HepG2 (cell line): Measurements from ENCODE around the gene SELENOH. TPM values are rescaled to one million over a fixed set of nuclear protein-coding genes. Genes with fewer than 3 reads are reported as not detected.

Experiments used
- ATF7 ChIP-seq, 2 experiments: fragments of 450-650 bp in 1 of 2; sonication (generic) in 1 of 2; formaldehyde crosslinking in 1 of 2; IDR thresholded peaks; 2 replicates each; pipeline versions ENCODE4 v1.4.0 to v1.6.1; 2016 to 2020; ENCODE audit warnings: antibody characterized with exemption in 1 of 2, mild to moderate bottlenecking in 1 of 2, missing genetic modification reagents in 1 of 2
- ATM ChIP-seq: fragments of 450-650 bp; IDR thresholded peaks from 2 replicates; pipeline ENCODE4 v1.7.1; 2017; ENCODE audit warnings: mild to moderate bottlenecking, borderline replicate concordance
- CERS6 ChIP-seq: sonication (generic); formaldehyde crosslinking; IDR thresholded peaks from 2 replicates; pipeline ENCODE4 v1.5.0; 2020; ENCODE audit warnings: missing genetic modification reagents
- FOXM1 ChIP-seq: sonication (generic); formaldehyde crosslinking; IDR thresholded peaks from 2 replicates; pipeline ENCODE4 v1.5.0; 2020; ENCODE audit warnings: missing genetic modification reagents
- GFI1 ChIP-seq: sonication (generic); formaldehyde crosslinking; IDR thresholded peaks from 2 replicates; pipeline ENCODE4 v1.5.0; 2020; ENCODE audit warnings: missing genetic modification reagents, mild to moderate bottlenecking, borderline replicate concordance
- GTF3A ChIP-seq: sonication (generic); formaldehyde crosslinking; conservative IDR thresholded peaks from 2 replicates; pipeline ENCODE4 v1.4.0; 2020; ENCODE audit warnings: mild to moderate bottlenecking, missing genetic modification reagents
- HMGXB3 ChIP-seq: sonication (generic); formaldehyde crosslinking; IDR thresholded peaks from 2 replicates; pipeline ENCODE4 v1.4.0; 2020; ENCODE audit warnings: missing genetic modification reagents, borderline replicate concordance
- IRX3 ChIP-seq: sonication (generic); formaldehyde crosslinking; IDR thresholded peaks from 2 replicates; pipeline ENCODE4 v1.8.1; 2023; ENCODE audit warnings: mild to moderate bottlenecking, low read depth, missing genetic modification reagents, borderline replicate concordance
- JUNB ChIP-seq: sonication (generic); formaldehyde crosslinking; IDR thresholded peaks from 2 replicates; pipeline ENCODE4 v1.8.0; 2022; ENCODE audit warnings: missing genetic modification reagents, mild to moderate bottlenecking, borderline replicate concordance
- KAT2B ChIP-seq: fragments of 150-350 bp; IDR thresholded peaks from 2 replicates; pipeline ENCODE4 v1.6.1; 2014; ENCODE audit warnings: low read depth, low read length, borderline replicate concordance
- MAZ ChIP-seq, 2 experiments: sonication (generic) in 1 of 2; formaldehyde crosslinking in 1 of 2; IDR thresholded peaks; 2 replicates each; pipeline versions ENCODE4 v1.5.0 to v1.6.1; 2012 to 2020; ENCODE audit warnings: low read depth in 2 of 2, mild to moderate bottlenecking in 2 of 2, borderline replicate concordance in 1 of 2, improper control_type of control experiment in 1 of 2, low read length in 1 of 2, missing genetic modification reagents in 1 of 2, moderate library complexity in 1 of 2
- MXI1 ChIP-seq: IDR thresholded peaks from 3 replicates; pipeline ENCODE4 v1.6.1; 2012; ENCODE audit warnings: low read depth, low read length, inconsistent platforms, borderline replicate concordance
- SMAD3 ChIP-seq: sonication (generic); formaldehyde crosslinking; IDR thresholded peaks from 2 replicates; pipeline ENCODE4 v1.4.0; 2020; ENCODE audit warnings: missing genetic modification reagents
- SP1 ChIP-seq, 2 experiments: fragments of 450-650 bp in 1 of 2; sonication (generic) in 1 of 2; formaldehyde crosslinking in 1 of 2; IDR thresholded peaks; 2 replicates each; pipeline versions ENCODE4 v1.4.0 to v1.6.1; 2016 to 2020; ENCODE audit warnings: missing genetic modification reagents in 1 of 2
- TBX3 ChIP-seq: fragments of 450-650 bp; IDR thresholded peaks from 2 replicates; pipeline ENCODE4 v1.6.1; 2017; ENCODE audit warnings: antibody characterized with exemption, mild to moderate bottlenecking, inconsistent platforms, borderline replicate concordance
- XBP1 ChIP-seq: sonication (generic); formaldehyde crosslinking; IDR thresholded peaks from 2 replicates; pipeline ENCODE4 v1.5.0; 2020; ENCODE audit warnings: missing genetic modification reagents
- ZNF280D ChIP-seq: sonication (generic); formaldehyde crosslinking; IDR thresholded peaks from 2 replicates; pipeline ENCODE4 v1.5.1; 2020; ENCODE audit warnings: mild to moderate bottlenecking, missing genetic modification reagents
- ZNF333 ChIP-seq: sonication (generic); formaldehyde crosslinking; IDR thresholded peaks from 2 replicates; pipeline ENCODE4 v1.4.0; 2020; ENCODE audit warnings: mild to moderate bottlenecking, missing genetic modification reagents, borderline replicate concordance
- ZNF382 ChIP-seq: sonication (generic); formaldehyde crosslinking; IDR thresholded peaks from 2 replicates; pipeline ENCODE4 v1.5.0; 2020; ENCODE audit warnings: missing genetic modification reagents, mild to moderate bottlenecking, borderline replicate concordance
- ZNF83 ChIP-seq: sonication (generic); formaldehyde crosslinking; IDR thresholded peaks from 2 replicates; pipeline ENCODE4 v1.4.0; 2020; ENCODE audit warnings: missing genetic modification reagents, mild to moderate bottlenecking, borderline replicate concordance
- polyA plus RNA-seq, 8 experiments: library from polyadenylated mRNA; depleted of rRNA in 3 of 8; stranded (reverse) in 7 of 8; unstranded in 1 of 8; fragments of >200 nt; fragmentation: Illumina TruSeq in 4 of 8; extraction: Trizol in 4 of 8; gene quantifications; 2 replicates each; pipeline versions ENCODE4 v1.2.1 to v1.2.3, GENCODE V29; 2011 to 2016; ENCODE audit warnings: low read depth in 4 of 8, missing spikeins in 1 of 8, mixed read lengths in 1 of 8; ENCODE audit not compliant: insufficient read depth in 1 of 8
- total RNA-seq, 5 experiments: library from RNA; depleted of rRNA; stranded (reverse); fragments of >200 nt; fragmentation: Illumina TruSeq; extraction: Trizol; gene quantifications; 2 replicates each; pipeline ENCODE4 v1.2.3, GENCODE V29; 2016; ENCODE audit warnings: low read depth in 1 of 5

SELENOH gene
- total and polyA plus RNA-seq, 2 of the 13 experiments (the other 11 are each of a cell fraction or from before 2014, with no cell fraction given): 27.2 to 77.4 TPM

GRCh38 chr11:57751676-57752253, 10.5 kb downstream of the SELENOH start, which contains the start of gene BTBD18 (continued):
- TF ChIP-seq ZNF280D (no peak), GTF3A (CRISPR knock-in tag) (no peak), TBX3 (no peak), ZNF382 (no peak), GFI1 (CRISPR knock-in tag) (no peak), SMAD3 (CRISPR knock-in tag) (0 out of 2 replicates have a peak, but pooled peaks have one; percentile 30), ZNF83 (CRISPR knock-in tag) (no peak), SP1 (IDR thresholded peaks at IDR 0.05) (no peak), SP1 (CRISPR knock-in tag; IDR thresholded peaks at IDR 0.05) (no peak), ATM (no peak), KAT2B (no peak), IRX3 (CRISPR knock-in tag) (no peak), FOXM1 (CRISPR knock-in tag) (no peak), JUNB (CRISPR knock-in tag) (no peak), MAZ (IDR thresholded peaks at IDR 0.05; ENCODE audit: borderline replicate concordance, low read depth, low read length) (no peak), MAZ (CRISPR knock-in tag; IDR thresholded peaks at IDR 0.05; ENCODE audit: low read depth) (no peak), HMGXB3 (CRISPR knock-in tag) (0 out of 2 replicates have a peak, but pooled peaks have one; percentile 55), MXI1 (no peak), XBP1 (CRISPR knock-in tag) (no peak), ATF7 (IDR thresholded peaks at IDR 0.05) (no peak), ATF7 (CRISPR knock-in tag; IDR thresholded peaks at IDR 0.05) (no peak), CERS6 (CRISPR knock-in tag) (no peak), ZNF333 (CRISPR knock-in tag) (no peak)
